KMS-11 (cell line): ENCODE data around the gene PLIN4.

Source experiments
- H2AFZ ChIP-seq: fragments of 200-600 bp; sonication (generic); 2 replicates; pipeline ENCODE4 v1.6.1; 2016; ENCODE audit warnings: antibody characterized with exemption, mixed run types, low read depth
- H3K27ac ChIP-seq: fragments of 200-600 bp; sonication (generic); 2 replicates; pipeline ENCODE4 v1.6.1; 2016; ENCODE audit warnings: mild to moderate bottlenecking, mixed run types
- H3K27me3 ChIP-seq: fragments of 200-600 bp; sonication (generic); 2 replicates; pipeline ENCODE4 v1.6.1; 2017; ENCODE audit warnings: mild to moderate bottlenecking, low read depth, mixed run types, moderate library complexity; ENCODE audit not compliant: insufficient read depth
- H3K36me3 ChIP-seq: fragments of 200-600 bp; sonication (generic); 2 replicates; pipeline ENCODE4 v1.6.1; 2017; ENCODE audit warnings: mild to moderate bottlenecking, mixed run types; ENCODE audit not compliant: insufficient read depth
- H3K4me1 ChIP-seq: fragments of 200-600 bp; sonication (generic); 2 replicates; pipeline ENCODE4 v1.6.1; 2016; ENCODE audit warnings: mild to moderate bottlenecking, low read depth, mixed run types; ENCODE audit not compliant: poor library complexity, severe bottlenecking
- H3K4me2 ChIP-seq: fragments of 200-600 bp; sonication (generic); 2 replicates; pipeline ENCODE4 v1.7.0; 2016; ENCODE audit warnings: mild to moderate bottlenecking, mixed run types
- H3K4me3 ChIP-seq: fragments of 200-600 bp; sonication (generic); IDR thresholded peaks from 2 replicates; pipeline ENCODE4 v1.6.1; 2017; ENCODE audit warnings: low read depth, low read length, mixed read lengths; ENCODE audit not compliant: insufficient read depth
- H3K79me2 ChIP-seq: fragments of 200-600 bp; sonication (generic); 2 replicates; pipeline ENCODE4 v1.6.1; 2016; ENCODE audit warnings: low read depth, mixed run types; ENCODE audit not compliant: insufficient read depth
- H3K9ac ChIP-seq: fragments of 200-600 bp; sonication (generic); 2 replicates; pipeline ENCODE4 v1.6.1; 2016; ENCODE audit warnings: mild to moderate bottlenecking, mixed run types
- H4K20me1 ChIP-seq: fragments of 200-600 bp; sonication (generic); 2 replicates; pipeline ENCODE4 v1.6.1; 2016; ENCODE audit warnings: mild to moderate bottlenecking, mixed run types; ENCODE audit not compliant: insufficient read depth
- CTCF ChIP-seq: fragments of 200-600 bp; sonication (generic); conservative IDR thresholded peaks from 2 replicates; pipeline ENCODE4 v1.6.1; 2017; ENCODE audit warnings: low read depth, mild to moderate bottlenecking, antibody characterized with exemption, low read length, moderate library complexity, mixed read lengths

PLIN4 gene

GRCh38 chr19:4552525-4552819 lies 34.2 kb upstream of the PLIN4 start:
- Histone ChIP-seq H3K9ac (no peak overlapping the region), H3K4me2 (no peak overlapping the region), H3K79me2 (no peaks in the 10 kb centered on the region), H4K20me1 (no peaks in the 10 kb centered on the region), H3K36me3 (no peaks in the 10 kb centered on the region), H3K27me3 (peaks cover 42% of the 10 kb centered on the region), H3K4me3 (no peak overlapping the region), H2AFZ (no peak overlapping the region), H3K27ac (no peak overlapping the region), H3K4me1 (no peaks in the 10 kb centered on the region)
- TF ChIP-seq CTCF, result no peak

- no peaks in the 10 kb centered on the region for H3K4me1 ChIP-seq
- no peak for TF ChIP-seq CTCF
- no peaks in the 10 kb centered on the region for H4K20me1 ChIP-seq
- no peak overlapping the region for H2AFZ ChIP-seq
- H3K27ac ChIP-seq, result no peak overlapping the region
- H3K79me2 ChIP-seq, result no peaks in the 10 kb centered on the region
- H3K9ac ChIP-seq, result no peak overlapping the region
- peaks cover 58% of the 10 kb centered on the region for H3K27me3 ChIP-seq
- no peak overlapping the region for H3K4me3 ChIP-seq
- H3K4me2 ChIP-seq, result no peak overlapping the region
- no peaks in the 10 kb centered on the region for H3K36me3 ChIP-seq
Measured at GRCh38 chr19:4550479-4551050, 32.3 kb upstream of the PLIN4 start.

- no peak for TF ChIP-seq CTCF
Measured at GRCh38 chr19:4550018-4550417, 31.7 kb upstream of the PLIN4 start.

GRCh38 chr19:4548238-4548584 lies 29.9 kb upstream of the PLIN4 start:
- no peak overlapping the region for H3K4me3 ChIP-seq
- H3K27ac ChIP-seq, result no peak overlapping the region
- peaks cover 58% of the 10 kb centered on the region for H3K27me3 ChIP-seq
- no peak overlapping the region for H2AFZ ChIP-seq
- no peaks in the 10 kb centered on the region for H3K4me1 ChIP-seq
- no peak overlapping the region for H3K9ac ChIP-seq
- TF ChIP-seq CTCF, result no peak
- H3K79me2 ChIP-seq, result no peaks in the 10 kb centered on the region
- no peaks in the 10 kb centered on the region for H3K36me3 ChIP-seq
- H4K20me1 ChIP-seq, result no peaks in the 10 kb centered on the region
- no peak overlapping the region for H3K4me2 ChIP-seq

More at GRCh38 chr19:4550018-4550417, 31.7 kb upstream of the PLIN4 start:
- Histone ChIP-seq H3K79me2 (no peaks in the 10 kb centered on the region), H3K4me1 (no peaks in the 10 kb centered on the region), H3K27me3 (peaks cover 58% of the 10 kb centered on the region), H4K20me1 (no peaks in the 10 kb centered on the region), H3K9ac (no peak overlapping the region), H3K4me3 (no peak overlapping the region), H3K36me3 (no peaks in the 10 kb centered on the region), H3K4me2 (no peak overlapping the region), H2AFZ (no peak overlapping the region), H3K27ac (no peak overlapping the region)
